ENCODE measurements around the gene SF3B3. TPM values are rescaled to one million over a fixed set of nuclear protein-coding genes. Genes with fewer than 3 reads are reported as not detected.

Gene SF3B3
- total and polyA plus RNA-seq, 7 donors = 23.8 to 98.5 (median 58.1) TPM

GRCh38 chr16:70556063-70556462 is 32.4 kb downstream of the SF3B3 start:
- no peak overlapping the region for H3K27ac ChIP-seq
- no peaks in the 10 kb centered on the region for H3K4me1 ChIP-seq
- H3K9me3 ChIP-seq = no peaks in the 10 kb centered on the region
- peaks cover 58 to 100% (median 79%) of the 10 kb centered on the region in 4 donors for H3K36me3 ChIP-seq
- intact Hi-C loops (cut with DNase I) = no loop called here
- DNase-seq = no peak
- H3K27me3 ChIP-seq = no peaks in the 10 kb centered on the region
- 90 to 94% methylated on average over 3 of the region's 3 CpGs for WGBS, 2 donors
- TF ChIP-seq CTCF (IDR thresholded peaks at IDR 0.05) (no peak), POLR2AphosphoS5 (IDR thresholded peaks at IDR 0.05) (no peak), EP300 (IDR thresholded peaks at IDR 0.05) (no peak), POLR2A (IDR thresholded peaks at IDR 0.05) (no peak)
- H3K4me3 ChIP-seq = no peak overlapping the region

- Histone ChIP-seq H3K36me3 (peaks cover 60 to 100% (median 93%) of the 10 kb centered on the region in 4 donors), H3K9me3 (no peaks in the 10 kb centered on the region), H3K4me3 (no peak overlapping the region), H3K27ac (no peak overlapping the region), H3K4me1 (peaks cover 0 to 13% (median 8%) of the 10 kb centered on the region in 4 donors), H3K27me3 (no peaks in the 10 kb centered on the region)
- 94 to 96% methylated on average over 9 of the region's 9 CpGs for WGBS, 2 donors
- TF ChIP-seq EP300 (IDR thresholded peaks at IDR 0.05) = no peak
- no peak for TF ChIP-seq CTCF (IDR thresholded peaks at IDR 0.05)
- TF ChIP-seq POLR2AphosphoS5 (IDR thresholded peaks at IDR 0.05) = no peak
- DNase-seq = no peak
- intact Hi-C loops (cut with DNase I) = no loop called here
Observed at GRCh38 chr16:70561623-70562022, 38.0 kb downstream of the SF3B3 start.

- WGBS, 2 donors = 80 to 85% methylated on average over 7 of the region's 7 CpGs
- no peak for TF ChIP-seq CTCF (IDR thresholded peaks at IDR 0.05)
- no peak for TF ChIP-seq POLR2AphosphoS5 (IDR thresholded peaks at IDR 0.05)
- no peak for TF ChIP-seq EP300 (IDR thresholded peaks at IDR 0.05)
- TF ChIP-seq POLR2A (IDR thresholded peaks at IDR 0.05) = no peak
- Histone ChIP-seq H3K9me3 (no peaks in the 10 kb centered on the region), H3K4me3 (no peak overlapping the region), H3K27ac (no peak overlapping the region), H3K36me3 (peaks cover 65 to 100% (median 91%) of the 10 kb centered on the region in 4 donors), H3K27me3 (no peaks in the 10 kb centered on the region), H3K4me1 (peaks cover 0 to 13% (median 8%) of the 10 kb centered on the region in 4 donors)
- DNase-seq = no peak
- intact Hi-C loops (cut with DNase I) = no loop called here
Observed at GRCh38 chr16:70563636-70564035, 40.0 kb downstream of the SF3B3 start.

GRCh38 chr16:70565053-70565452 is 41.4 kb downstream of the SF3B3 start:
- 88 to 89% methylated on average over 4 of the region's 4 CpGs for WGBS, 2 donors
- Histone ChIP-seq H3K36me3 (peaks cover 74 to 100% (median 94%) of the 10 kb centered on the region in 4 donors), H3K4me3 (no peak overlapping the region), H3K4me1 (peaks cover 0 to 13% (median 8%) of the 10 kb centered on the region in 4 donors), H3K27ac (peak overlapping the region; percentile 10 to 60 (median 34)), H3K9me3 (no peaks in the 10 kb centered on the region), H3K27me3 (no peaks in the 10 kb centered on the region)
- TF ChIP-seq POLR2A (IDR thresholded peaks at IDR 0.05) = no peak
- peak in 3 of 4 donors; percentile 10 to 44 (median 40) for TF ChIP-seq POLR2AphosphoS5 (IDR thresholded peaks at IDR 0.05)
- peak; percentile 74 for DNase-seq
- intact Hi-C loops (cut with DNase I) = no loop called here

- no peak for TF ChIP-seq POLR2A (IDR thresholded peaks at IDR 0.05)
- no peak for TF ChIP-seq CTCF (IDR thresholded peaks at IDR 0.05)
- no peak for TF ChIP-seq POLR2AphosphoS5 (IDR thresholded peaks at IDR 0.05)
- TF ChIP-seq EP300 (IDR thresholded peaks at IDR 0.05) = no peak
- no peak for DNase-seq
- H3K4me3 ChIP-seq = no peak overlapping the region
- no peaks in the 10 kb centered on the region for H3K9me3 ChIP-seq
- H3K27ac ChIP-seq = no peak overlapping the region
- no peaks in the 10 kb centered on the region for H3K27me3 ChIP-seq
- H3K4me1 ChIP-seq = peaks cover 0 to 28% (median 20%) of the 10 kb centered on the region in 4 donors
- intact Hi-C loops (cut with DNase I) = no loop called here
- 71 to 80% methylated on average over 5 of the region's 5 CpGs for WGBS, 2 donors
- H3K36me3 ChIP-seq = peaks cover 67 to 96% (median 88%) of the 10 kb centered on the region in 4 donors
Observed at GRCh38 chr16:70568601-70569237, 45.1 kb downstream of the SF3B3 start.
